Measurements from ENCODE around the gene DNAH7.
"Not testable (repeated sequence)": the region's sequence is repeated elsewhere in the genome, so short reads cannot be mapped to it uniquely, and the experiment has no call there.

Gene DNAH7

GRCh38 chr2:196096264-196096663 is 27.6 kb upstream of the DNAH7 start:
- DNase-seq (ENCODE audit: insufficient read length, low spot score) (no peak), FAIRE-seq (no peak)
- TF ChIP-seq, protein P1, sequence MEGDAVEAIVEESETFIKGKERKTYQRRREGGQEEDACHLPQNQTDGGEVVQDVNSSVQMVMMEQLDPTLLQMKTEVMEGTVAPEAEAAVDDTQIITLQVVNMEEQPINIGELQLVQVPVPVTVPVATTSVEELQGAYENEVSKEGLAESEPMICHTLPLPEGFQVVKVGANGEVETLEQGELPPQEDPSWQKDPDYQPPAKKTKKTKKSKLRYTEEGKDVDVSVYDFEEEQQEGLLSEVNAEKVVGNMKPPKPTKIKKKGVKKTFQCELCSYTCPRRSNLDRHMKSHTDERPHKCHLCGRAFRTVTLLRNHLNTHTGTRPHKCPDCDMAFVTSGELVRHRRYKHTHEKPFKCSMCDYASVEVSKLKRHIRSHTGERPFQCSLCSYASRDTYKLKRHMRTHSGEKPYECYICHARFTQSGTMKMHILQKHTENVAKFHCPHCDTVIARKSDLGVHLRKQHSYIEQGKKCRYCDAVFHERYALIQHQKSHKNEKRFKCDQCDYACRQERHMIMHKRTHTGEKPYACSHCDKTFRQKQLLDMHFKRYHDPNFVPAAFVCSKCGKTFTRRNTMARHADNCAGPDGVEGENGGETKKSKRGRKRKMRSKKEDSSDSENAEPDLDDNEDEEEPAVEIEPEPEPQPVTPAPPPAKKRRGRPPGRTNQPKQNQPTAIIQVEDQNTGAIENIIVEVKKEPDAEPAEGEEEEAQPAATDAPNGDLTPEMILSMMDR (IDR thresholded peaks at IDR 0.05; ENCODE audit: insufficient read depth, missing control alignments) = no peak

GRCh38 chr2:196089448-196089847 is 20.8 kb upstream of the DNAH7 start:
- not testable (repeated sequence) for FAIRE-seq; DNase-seq (ENCODE audit: insufficient read length, low spot score)

- TF ChIP-seq, protein P1 (IDR thresholded peaks at IDR 0.05; ENCODE audit: insufficient read depth, missing control alignments) = no peak
- DNase-seq (ENCODE audit: insufficient read length, low spot score) (no peak), FAIRE-seq (no peak)
Measured at GRCh38 chr2:196088203-196088602, 19.6 kb upstream of the DNAH7 start.

GRCh38 chr2:196086517-196087368 is 18.1 kb upstream of the DNAH7 start:
- no peak for FAIRE-seq
- DNase-seq (ENCODE audit: insufficient read length, low spot score) = no peak
- TF ChIP-seq, protein P1 (IDR thresholded peaks at IDR 0.05; ENCODE audit: insufficient read depth, missing control alignments) = no peak

- FAIRE-seq (no peak), DNase-seq (ENCODE audit: insufficient read length, low spot score) (no peak)
- TF ChIP-seq, protein P1 (IDR thresholded peaks at IDR 0.05; ENCODE audit: insufficient read depth, missing control alignments) = no peak
Measured at GRCh38 chr2:196083601-196084000, 15.0 kb upstream of the DNAH7 start.

DNA sequence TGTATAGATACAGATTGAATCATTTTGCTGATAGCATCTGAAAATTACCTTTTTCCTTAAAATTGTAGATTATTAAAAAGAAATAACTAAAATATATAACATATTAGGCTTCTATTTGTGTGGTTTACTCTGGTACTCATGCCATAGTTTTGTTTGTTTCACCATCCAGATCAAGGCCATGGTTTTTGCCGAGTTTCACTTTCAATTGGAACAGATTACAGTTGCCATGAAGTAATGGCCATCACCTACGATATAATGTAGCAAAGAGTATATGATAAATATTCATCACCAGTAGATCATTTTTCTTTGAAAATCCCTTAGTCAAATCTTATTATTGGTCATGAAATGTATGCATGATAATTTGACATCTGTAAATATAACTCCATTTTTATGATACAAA is 11.9 kb upstream of the DNAH7 start:
- TF ChIP-seq, protein P1 (IDR thresholded peaks at IDR 0.05; ENCODE audit: insufficient read depth, missing control alignments) = no peak
- no peak for DNase-seq (ENCODE audit: insufficient read length, low spot score)
- no peak for FAIRE-seq

DNA sequence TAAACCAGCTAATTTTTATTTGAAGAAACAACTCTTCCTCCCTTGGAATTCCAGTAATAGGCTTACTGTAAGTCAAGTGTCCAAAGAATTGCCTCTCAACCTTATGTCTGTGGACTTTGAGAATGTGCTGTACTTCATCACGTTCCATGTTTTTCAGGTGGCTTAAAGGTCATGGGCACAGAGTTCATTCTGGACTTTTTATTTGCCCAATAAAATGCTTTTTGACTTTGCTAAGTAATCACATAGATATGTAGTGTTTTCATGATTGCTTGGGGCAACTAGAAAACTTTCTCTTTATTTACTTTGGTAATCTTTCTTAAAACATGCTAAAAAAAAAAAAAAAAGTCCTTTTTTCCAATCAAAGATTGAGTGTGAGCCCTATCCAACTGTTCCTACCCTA is 10.4 kb upstream of the DNAH7 start:
- TF ChIP-seq, protein P1 (IDR thresholded peaks at IDR 0.05; ENCODE audit: insufficient read depth, missing control alignments) = no peak
- FAIRE-seq (no peak), DNase-seq (ENCODE audit: insufficient read length, low spot score) (no peak)
